Thymus (tissue), 2 donors: ENCODE data around the gene FKBP15. TPM values are rescaled to one million over a fixed set of nuclear protein-coding genes. Genes with fewer than 3 reads are reported as not detected.

Experiments
- polyA plus RNA-seq: library from polyadenylated mRNA; stranded (reverse); fragments of 200-250 nt; gene quantifications from one replicate; pipeline ENCODE4 v1.2.3, GENCODE V29; 2013
- total RNA-seq: library from RNA; stranded (reverse); fragments of 120-200 nt; gene quantifications from one replicate; pipeline ENCODE4 v1.2.4, GENCODE V29; 2013
- donor health status: healthy.

The FKBP15 gene
- total and polyA plus RNA-seq, 2 donors, result 14.8 to 19.3 TPM

Other genes with a start within 250 kb of the FKBP15 start
- 2.0 TPM for gene ZNF883, start 209.1 kb downstream of the FKBP15 start, total RNA-seq
- 1.6 TPM for gene ZNF883, start 209.1 kb downstream of the FKBP15 start, polyA plus RNA-seq
- 2.5 TPM for gene ZFP37, start 164.6 kb downstream of the FKBP15 start, total RNA-seq
- gene ZFP37, start 164.6 kb downstream of the FKBP15 start, polyA plus RNA-seq, result 2.4 TPM
- gene SLC31A2, start 70.3 kb downstream of the FKBP15 start, total RNA-seq, result 11.8 TPM
- gene SLC31A2, start 70.3 kb downstream of the FKBP15 start, polyA plus RNA-seq, result 20.7 TPM
- gene SLC31A1, start 267 bp upstream of the FKBP15 start, total RNA-seq, result 5.4 TPM
- 6.4 TPM for gene SLC31A1, start 267 bp upstream of the FKBP15 start, polyA plus RNA-seq
- 45.2 TPM for gene CDC26, start 54.3 kb upstream of the FKBP15 start, total RNA-seq
- 45.5 TPM for gene CDC26, start 54.3 kb upstream of the FKBP15 start, polyA plus RNA-seq
- gene PRPF4, start 54.4 kb upstream of the FKBP15 start, total RNA-seq, result 22.8 TPM
- gene PRPF4, start 54.4 kb upstream of the FKBP15 start, polyA plus RNA-seq, result 18.5 TPM
- 0.24 TPM for gene RNF183, start 82.1 kb upstream of the FKBP15 start, total RNA-seq
- gene RNF183, start 82.1 kb upstream of the FKBP15 start, polyA plus RNA-seq, result 0.46 TPM
- 0.76 TPM for gene WDR31, start 119.0 kb upstream of the FKBP15 start, total RNA-seq
- 1.3 TPM for gene WDR31, start 119.0 kb upstream of the FKBP15 start, polyA plus RNA-seq
- 2.3 TPM for gene BSPRY, start 128.3 kb upstream of the FKBP15 start, total RNA-seq
- gene BSPRY, start 128.3 kb upstream of the FKBP15 start, polyA plus RNA-seq, result 6.1 TPM
- gene HDHD3, start 155.7 kb upstream of the FKBP15 start, total RNA-seq, result 11.3 TPM
- gene HDHD3, start 155.7 kb upstream of the FKBP15 start, polyA plus RNA-seq, result 21.6 TPM
- gene ALAD, start 180.0 kb upstream of the FKBP15 start, total RNA-seq, result 12.7 TPM
- gene ALAD, start 180.0 kb upstream of the FKBP15 start, polyA plus RNA-seq, result 29.9 TPM
- gene POLE3, start 189.4 kb upstream of the FKBP15 start, total RNA-seq, result 78.9 TPM
- 47.8 TPM for gene POLE3, start 189.4 kb upstream of the FKBP15 start, polyA plus RNA-seq
- 0.47 TPM for gene C9orf43, start 189.5 kb upstream of the FKBP15 start, total RNA-seq
- gene C9orf43, start 189.5 kb upstream of the FKBP15 start, polyA plus RNA-seq, result 0.75 TPM
- gene RGS3, start 242.4 kb upstream of the FKBP15 start, total RNA-seq, result 21.4 TPM
- gene RGS3, start 242.4 kb upstream of the FKBP15 start, polyA plus RNA-seq, result 16.5 TPM